HG03039 (cell line): ENCODE results near the gene NUTF2.
A peak's percentile ranks its signal among the peaks of the same experiment; 100 is the strongest.
"Not testable (repeated sequence)": the region's sequence is repeated elsewhere in the genome, so short reads cannot be mapped to it uniquely, and the experiment has no call there.

ENCODE experiments used
- ATAC-seq: cut with Tn5 transposase; IDR thresholded peaks from one replicate; pipeline ENCODE4 v1.9.1; 2021; ENCODE audit warnings: mild to moderate bottlenecking, moderate library complexity; ENCODE audit not compliant: unreplicated experiment

Gene NUTF2

DNA sequence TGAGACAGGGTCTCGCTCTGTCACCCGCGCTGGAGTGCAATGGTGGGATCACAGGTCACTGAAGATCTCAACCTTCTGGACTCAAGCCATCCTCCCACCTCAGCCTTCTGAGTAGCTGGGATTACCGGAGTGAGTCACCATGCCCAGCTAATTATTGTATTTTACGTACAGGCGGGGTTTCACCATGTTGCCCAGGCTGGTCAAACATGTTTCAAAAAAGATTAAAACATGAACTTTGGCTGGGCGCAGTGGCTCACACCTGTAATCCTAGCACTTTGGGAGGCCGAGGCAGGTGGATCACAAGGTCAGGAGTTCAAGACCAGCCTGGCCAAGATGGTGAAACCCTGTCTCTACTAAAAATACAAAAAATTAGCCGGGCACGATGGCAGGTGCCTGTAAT, 9.5 kb upstream of the NUTF2 start:
- ATAC-seq = not testable (repeated sequence)

DNA sequence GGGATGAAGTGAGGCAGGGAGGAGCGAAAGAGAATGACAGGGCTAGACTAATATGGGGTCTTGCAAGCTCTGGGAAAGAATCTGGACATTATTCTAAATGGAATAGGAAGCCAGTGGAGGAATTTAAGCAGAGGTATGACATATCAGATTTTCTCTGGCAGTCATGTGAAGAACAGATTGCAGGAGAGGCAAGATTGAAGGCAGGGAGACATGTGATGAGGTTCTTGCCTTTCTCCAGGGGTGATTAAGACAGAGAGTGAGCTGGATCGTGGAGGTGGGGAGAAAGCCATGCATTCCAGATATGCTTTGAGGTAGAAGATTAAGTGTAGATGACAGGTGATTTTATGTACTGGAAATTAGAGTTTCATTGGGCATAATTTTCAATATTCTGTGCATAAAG, 8.9 kb upstream of the NUTF2 start:
- no peak for ATAC-seq

DNA sequence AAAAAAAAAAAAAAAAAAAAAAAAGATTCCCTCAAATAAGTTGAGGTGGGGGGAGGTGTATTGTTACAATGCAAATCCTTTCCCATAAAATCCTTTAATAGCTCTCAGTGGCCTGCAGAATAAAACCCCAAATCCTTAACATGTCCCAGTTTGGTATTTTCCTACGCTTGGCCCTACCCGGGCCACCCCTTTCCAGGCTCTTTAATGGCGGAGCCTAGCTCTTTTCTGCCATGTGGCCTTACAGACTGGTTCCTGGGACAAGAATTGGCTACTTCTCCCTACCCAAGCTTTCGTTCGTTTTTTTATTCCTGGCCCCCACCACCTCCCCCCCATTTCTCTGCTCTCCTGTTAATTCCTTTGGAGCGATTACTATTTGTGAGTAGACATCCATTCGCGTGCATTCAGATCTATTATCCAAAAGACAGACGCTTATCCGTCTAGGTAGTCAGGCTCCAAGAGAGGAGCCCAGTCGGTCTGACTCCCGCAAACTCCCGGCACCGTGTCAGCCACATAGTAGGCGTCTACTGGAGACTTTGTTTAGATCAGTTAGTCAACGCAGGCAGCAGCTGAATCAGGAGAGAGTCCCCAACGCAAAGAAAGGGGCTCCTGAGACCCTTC, 5.4 kb upstream of the NUTF2 start:
- no peak for ATAC-seq

DNA sequence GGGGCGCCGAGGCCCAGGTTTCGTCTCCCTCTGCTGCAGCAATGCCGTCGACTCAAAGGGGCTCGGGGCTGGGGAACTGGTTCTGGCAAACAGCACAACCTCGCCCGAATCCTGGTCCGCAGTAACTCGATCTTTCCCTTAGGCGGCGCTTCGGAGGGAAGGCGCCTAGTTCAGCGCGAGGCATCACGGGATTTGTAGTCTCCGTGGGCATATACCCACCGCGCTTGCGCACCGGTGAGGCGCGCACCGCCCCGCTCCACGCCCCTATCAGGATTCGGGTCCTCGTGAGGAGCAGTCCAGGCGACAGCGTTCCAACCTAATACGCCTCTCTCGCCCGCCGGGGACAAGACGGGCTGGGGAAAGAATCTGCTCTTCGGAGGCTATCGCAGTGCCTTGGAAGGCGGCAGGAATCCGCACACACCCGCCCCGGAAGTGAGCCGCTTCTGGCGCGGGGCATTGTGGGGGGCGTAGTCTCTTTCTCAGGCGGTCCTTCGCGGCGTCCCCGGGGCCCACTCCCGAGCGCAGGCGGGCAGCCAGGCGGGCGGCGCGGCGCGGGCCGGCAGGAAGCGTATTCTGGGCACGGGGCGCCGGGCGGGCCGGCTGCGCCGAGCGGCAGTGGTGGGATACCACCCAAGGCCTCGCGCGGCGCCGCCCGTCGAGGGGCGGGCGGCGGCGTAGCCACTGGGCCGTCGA, 4.8 kb upstream of the NUTF2 start, which contains the start of gene THAP11:
TSS of gene THAP11 (plus strand) at position 505 of the 693 bp plus-strand sequence. CDS start 235 bp downstream, outside the sequence.
- ATAC-seq = peak; percentile 38

DNA sequence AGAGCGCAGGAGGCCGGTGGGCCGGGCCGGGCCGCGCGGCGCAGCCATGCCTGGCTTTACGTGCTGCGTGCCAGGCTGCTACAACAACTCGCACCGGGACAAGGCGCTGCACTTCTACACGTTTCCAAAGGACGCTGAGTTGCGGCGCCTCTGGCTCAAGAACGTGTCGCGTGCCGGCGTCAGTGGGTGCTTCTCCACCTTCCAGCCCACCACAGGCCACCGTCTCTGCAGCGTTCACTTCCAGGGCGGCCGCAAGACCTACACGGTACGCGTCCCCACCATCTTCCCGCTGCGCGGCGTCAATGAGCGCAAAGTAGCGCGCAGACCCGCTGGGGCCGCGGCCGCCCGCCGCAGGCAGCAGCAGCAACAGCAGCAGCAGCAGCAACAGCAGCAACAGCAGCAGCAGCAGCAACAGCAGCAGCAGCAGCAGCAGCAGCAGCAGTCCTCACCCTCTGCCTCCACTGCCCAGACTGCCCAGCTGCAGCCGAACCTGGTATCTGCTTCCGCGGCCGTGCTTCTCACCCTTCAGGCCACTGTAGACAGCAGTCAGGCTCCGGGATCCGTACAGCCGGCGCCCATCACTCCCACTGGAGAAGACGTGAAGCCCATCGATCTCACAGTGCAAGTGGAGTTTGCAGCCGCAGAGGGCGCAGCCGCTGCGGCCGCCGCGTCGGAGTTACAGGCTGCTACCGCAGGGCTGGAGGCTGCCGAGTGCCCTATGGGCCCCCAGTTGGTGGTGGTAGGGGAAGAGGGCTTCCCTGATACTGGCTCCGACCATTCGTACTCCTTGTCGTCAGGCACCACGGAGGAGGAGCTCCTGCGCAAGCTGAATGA, 4.0 kb upstream of the NUTF2 start:
- peak; percentile 6 for ATAC-seq

DNA sequence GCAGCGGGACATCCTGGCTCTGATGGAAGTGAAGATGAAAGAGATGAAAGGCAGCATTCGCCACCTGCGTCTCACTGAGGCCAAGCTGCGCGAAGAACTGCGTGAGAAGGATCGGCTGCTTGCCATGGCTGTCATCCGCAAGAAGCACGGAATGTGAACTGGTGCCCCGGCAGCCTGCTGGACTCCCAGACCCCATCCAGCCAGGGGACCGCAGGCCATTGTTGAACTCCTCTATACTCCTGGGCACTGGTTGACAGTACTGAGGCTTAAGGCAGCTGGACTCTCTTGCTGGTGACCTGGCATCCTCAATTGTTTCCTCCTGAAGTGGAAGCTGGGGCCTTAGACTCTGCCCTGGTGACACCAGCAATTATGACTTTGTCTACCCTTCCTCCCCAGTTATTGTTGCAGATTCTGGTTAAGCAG, 3.4 kb upstream of the NUTF2 start:
- ATAC-seq = no peak

DNA sequence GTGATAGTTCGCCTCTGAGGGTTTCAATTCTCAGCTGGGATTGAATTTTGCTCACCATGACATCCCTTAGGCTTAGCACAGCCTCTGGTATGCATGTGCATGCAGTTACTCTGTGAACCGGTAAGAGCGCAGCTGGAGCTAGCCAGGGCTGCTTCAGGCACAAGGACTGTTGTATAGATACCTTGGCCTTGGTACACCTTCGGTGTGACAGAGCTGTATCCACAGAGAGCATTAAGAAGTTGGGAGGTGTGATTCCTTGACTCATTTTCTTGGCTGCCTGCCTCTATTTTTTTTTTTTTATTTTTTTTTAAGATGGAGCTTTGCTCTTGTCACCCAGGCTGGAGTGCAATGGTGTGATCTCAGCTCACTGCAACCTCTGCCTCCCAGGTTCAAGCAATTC, 2.2 kb upstream of the NUTF2 start:
- ATAC-seq = no peak

DNA sequence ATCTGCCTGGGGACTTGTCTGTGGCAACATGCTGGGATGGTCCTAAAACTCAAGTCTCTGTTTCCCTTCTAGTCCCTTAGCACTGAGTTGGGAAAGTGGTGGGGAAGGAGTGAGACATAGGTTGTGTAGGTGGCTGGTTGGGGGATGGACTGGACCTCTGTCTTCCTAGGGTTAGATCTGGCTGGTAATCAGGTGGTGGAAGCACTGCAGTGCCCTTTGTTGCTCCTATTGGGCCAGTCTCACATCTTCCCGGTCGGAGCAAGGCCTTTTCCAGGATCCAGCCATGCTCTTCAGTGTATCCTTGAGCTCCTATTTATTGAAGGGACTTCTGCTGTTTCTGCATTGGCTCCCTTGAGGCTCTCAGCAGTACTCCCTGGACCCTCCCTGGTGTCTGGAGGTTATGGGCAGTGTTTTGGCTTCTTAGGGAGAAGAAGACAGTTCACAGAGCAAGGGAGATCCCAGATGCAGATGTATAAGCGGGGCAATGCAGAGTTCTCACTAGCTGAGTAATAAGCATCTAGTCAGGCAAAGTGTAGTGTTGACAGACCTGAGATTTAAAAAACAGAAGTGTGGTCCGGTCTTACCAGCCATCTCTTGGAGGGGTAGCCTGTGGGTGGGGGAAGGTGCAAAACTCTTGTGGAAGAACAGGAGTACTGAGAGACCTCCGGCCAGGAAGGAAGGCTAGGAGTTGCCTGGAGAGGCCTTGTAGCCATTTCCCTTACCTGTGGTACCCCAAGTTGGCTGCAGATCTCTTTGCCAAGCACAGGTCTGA, 1.3 kb upstream of the NUTF2 start:
- no peak for ATAC-seq

DNA sequence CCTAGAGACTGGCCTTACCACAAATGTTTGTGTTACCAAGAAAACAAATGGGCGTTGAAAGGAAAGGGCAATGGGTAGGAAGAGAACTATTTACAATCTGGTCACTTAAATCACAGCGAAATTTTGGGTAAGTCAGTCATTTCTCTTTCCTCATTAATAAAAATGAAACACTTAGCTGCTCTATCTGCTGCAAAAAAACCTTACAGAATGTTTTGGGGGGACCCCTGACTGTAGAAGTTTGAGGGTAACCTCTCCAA, 742 bp upstream of the NUTF2 start:
- ATAC-seq = no peak

DNA sequence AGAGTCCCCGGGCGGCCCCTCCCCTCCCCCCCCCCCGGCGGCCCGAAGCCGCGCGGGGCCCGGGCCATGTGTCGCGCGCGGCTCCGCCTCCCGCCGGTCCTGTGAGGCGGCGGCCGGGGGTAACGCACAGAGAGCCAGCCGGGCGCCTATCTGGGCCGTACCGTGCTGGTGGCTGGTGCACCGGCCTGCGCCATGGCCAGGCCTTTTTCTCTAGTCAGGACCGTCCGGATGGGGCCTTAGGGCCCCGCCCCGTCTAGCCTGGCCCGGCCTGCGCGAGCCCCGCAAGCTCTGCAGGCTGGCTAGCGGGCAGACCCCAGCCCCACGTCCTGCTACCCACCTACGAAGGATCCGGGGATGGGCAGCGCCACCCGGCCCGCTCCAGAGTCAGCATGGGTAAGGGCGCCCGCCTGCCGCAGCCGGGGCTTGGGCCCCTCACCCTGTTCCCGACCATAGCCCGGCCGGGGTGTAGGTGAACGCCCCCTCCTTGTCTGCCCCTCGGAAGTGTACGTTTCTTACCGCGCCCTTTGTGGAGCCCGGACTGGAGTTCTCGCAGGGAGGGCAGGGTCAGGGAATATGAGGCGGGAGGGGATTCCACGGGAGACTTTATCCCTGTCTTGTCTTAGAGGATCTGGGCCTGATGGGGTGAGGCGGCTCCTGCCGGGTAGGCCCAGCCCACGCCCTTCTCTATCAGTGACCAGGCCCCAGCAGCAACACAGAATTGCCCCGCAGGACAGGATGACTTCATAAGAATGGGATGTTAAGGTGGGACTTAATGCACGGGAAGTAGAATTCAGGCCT, 530 bp downstream of the NUTF2 start, which contains the start of gene CENPT:
TSS of gene CENPT (minus strand) at position 630 of the 798 bp plus-strand sequence. CDS start 13,834 bp downstream, outside the sequence.
- peak; percentile 29 for ATAC-seq

DNA sequence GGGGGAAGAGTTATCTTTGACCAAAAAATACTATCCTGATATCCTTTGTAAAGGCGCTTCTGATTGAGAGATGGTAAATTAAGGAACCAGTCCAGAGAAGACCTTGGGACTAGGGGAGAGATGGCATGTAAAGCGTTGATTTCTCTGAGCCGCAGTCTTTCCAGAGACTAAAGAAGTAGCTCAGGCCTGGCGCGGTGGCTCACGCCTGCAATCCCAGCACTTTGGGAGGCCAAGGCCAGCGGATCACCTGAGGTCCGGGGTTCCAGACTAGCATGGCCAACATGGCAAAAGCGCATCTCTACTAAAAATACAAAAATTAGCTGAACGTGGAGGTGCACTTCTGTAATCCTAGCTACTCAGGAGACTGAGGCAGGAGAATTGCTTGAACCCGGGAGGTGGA, 1.4 kb downstream of the NUTF2 start:
- no peak for ATAC-seq

DNA sequence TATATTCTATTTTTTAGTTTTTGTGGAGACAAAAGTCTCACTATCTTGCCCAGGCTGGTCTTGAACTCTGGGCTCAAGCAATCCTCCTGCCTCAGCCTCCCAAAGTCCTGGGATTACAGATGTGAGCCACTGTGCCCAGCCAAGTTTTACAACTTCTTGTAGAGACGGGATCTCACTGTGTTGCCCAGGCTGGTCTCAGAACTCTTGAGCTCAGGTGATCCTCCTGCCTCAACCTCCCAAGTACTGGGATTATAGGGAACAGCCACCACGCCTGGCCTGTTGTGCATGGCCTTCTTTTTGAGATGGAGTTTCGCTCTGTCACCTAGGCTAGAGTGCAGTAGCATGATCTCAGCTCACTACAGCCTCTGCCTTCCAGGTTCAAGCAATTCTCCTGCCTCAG, 6.9 kb downstream of the NUTF2 start:
- no peak for ATAC-seq

DNA sequence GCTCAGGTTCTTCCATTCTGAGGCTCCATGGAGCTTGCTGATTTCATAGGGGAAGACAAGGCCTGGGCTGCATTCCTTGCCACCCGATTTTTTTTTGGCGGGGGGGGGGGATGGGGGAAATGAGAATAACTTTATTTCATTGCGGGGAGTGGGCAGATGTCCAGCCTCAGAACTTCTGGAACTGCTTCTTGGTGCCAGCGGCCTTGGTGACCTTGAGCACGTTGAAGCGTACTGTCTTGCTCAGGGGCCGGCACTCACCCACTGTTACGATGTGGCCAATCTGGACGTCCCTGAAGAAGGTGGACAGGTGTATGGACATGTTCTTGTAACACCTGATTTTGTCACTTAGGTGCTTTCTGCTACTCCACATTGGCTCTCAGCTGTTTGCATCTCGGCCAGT, 9.1 kb downstream of the NUTF2 start:
- no peak for ATAC-seq

DNA sequence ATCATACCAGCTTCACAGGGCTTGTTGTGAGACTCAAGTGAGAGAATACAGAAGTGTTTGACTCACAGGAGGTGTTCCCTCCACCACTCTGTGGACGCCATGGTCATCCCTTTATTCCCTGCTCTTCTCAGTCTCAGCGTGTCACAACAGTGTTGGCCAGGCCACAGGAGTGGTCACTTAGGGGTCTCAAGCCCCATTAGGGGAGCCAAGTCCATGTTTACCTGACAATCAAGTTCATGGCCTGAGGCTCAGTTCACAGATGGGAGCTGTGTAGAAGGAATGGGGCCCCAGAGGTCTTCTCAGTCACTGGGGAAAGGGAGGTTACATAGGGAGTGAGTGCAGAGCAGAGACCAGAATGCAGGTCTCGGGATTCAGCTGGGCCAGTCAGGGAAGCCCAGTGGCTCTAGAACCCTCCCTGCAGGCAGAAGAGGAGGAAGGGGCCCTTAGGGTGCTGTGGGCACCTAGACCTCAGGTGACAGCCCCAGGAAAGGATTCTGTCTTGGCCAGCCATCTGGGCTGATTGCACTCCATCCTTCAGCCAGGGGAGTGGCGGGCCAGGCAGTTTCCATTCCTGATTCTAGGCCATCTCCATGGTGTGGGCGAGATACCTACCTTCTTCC, 10.3 kb downstream of the NUTF2 start:
- no peak for ATAC-seq

DNA sequence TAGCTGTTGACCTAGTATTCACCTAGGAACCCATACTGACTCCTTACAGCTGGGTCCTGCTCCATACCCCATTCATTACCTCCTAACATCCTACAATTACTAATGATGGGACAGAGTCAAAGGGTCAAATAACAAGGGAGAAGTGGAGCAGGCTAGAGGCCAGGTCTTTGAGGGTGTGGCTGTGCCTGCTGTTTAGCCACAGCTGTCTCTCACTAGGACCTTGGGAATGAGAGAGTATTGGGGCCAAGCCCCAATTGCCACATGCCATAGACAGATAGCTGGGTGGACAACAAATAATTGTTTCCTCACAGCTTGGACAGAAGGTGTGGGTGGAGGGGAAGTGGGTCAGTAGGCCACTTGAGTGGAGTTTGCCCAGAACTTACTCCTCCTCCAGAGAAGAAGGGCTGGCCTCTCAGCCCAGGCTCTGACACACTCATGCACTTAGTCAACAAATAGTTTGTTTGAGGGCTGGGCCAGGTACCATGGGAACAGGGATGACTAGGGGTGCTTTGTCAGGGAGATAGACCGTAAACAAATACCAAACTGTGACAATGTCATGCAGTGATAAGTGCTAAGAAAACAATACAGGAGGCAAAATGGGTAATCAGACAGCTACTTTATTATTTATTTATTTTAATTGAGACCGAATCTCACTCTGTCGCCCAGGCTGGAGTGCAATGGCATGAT, 11.0 kb downstream of the NUTF2 start:
- no peak for ATAC-seq

DNA sequence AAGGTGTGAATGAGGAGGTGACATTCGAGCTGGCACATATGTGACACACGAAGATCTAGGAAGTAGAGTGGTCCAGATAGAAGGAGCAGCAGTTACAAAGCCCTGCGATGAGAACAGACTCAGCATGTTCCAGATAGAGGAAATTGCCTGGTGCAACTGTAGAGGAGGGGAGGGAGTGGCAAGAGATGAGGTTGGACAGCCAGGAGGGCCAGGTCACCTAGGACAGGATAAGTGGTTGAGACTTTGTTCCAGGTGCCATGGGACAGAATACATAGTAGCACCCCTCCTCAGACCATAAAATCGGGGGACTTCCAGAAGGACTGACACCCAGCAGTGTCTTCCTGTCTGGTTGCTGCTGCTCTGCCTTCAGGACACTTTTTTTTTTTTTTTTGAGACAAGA, 11.8 kb downstream of the NUTF2 start:
- ATAC-seq = no peak

DNA sequence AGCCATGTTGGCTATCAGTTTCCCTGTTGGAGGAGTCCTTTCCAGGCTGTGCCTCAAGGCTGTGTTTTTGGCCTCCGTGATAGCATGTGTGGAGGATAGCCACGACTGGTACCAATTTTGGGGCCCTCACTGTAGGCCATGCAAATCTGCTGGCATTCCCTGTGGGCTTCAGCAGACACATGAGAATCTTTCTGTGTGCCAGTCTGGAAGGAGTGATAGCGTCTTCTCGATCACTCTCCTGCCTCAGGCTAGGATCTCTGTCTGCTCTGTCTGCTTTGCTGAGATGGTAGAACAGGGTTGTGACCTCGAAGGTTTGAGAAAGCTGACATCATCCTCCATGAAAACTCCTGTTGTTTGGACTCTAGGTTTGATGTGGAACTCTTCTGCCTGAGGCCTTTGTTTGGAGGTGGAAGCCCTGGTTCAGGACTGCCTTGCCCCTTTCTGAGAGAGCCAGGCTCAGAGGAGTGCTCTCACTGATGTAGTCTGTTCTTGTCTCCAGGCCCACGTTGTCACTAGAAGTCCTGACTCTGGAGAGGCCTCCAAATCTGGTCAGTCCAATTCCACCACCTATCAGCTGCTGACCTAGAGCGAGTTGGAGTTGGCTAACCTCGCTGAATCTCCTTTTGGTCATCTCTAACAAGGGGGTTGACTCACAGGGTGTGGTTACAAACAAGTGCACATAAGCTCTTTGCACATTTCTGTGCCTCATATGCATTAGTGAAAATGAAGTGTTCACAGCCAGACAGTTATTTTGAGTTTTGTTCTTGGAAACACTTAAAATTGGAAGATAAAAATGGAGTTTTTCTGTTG, 14.1 kb downstream of the NUTF2 start:
- no peak for ATAC-seq

DNA sequence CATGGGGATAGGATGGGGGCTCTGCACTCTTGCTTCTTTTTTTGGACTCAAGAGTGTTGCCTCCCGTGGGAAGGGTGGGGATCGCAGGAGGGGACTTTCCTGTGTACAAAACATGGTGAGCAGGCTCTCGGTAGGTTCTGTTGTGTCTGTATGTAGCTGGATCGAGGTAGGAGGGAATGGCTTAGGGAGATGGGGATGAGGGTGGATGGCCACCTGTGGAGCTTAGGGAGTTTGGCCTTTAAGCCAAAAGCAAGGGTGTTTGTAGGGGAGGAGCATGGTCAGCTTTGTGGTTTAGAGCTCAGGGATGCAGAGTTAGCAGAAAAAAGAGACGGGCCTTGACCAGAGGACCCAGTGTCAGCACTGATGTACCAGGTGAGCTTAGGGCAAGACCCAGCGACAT, 15.1 kb downstream of the NUTF2 start:
- ATAC-seq = no peak
